ENCODE results near the gene ANKH. TPM values are rescaled to one million over a fixed set of nuclear protein-coding genes. Genes with fewer than 3 reads are reported as not detected.

The ANKH gene
- total RNA-seq, 4 donors from 2014 or later = 33.4 to 49.4 (median 38.0) TPM

DNA sequence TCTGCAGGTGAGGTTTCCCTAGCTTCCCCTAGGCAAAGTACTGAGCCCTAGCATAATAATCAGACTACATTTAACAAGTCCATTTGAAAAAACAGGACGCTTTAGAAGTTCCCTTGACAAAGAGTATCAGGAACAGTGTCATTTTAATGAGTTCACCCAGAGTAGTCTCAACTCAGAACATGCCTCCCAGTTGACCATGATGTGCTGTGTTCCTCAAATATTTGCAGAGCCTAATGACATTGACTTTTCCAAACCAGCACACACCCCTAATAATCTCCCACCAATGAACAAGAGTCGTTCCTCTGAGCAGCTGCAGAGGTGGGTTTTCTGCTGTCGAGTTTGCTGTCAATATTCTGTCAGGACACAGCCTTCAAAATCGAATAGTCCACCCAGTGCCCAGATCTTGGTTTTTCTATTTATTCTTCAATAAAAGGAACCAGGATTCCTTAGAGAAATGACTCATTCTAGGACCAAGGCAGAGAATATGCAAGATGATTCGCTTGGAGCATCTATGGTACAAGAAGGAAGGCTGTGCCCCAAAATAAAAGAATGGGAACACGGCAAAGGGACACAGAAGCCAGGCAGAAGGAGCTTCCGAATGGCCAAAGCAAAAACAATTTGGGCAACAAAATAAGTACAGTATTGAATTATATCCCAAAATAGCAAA lies 149.5 kb downstream of the ANKH start:
- DNase-seq (ENCODE audit: extremely low spot score) = no peak
- intact Hi-C loops (cut with DNase I) = no loop called here
- WGBS = 91% methylated on average over 7 of the region's 7 CpGs

DNA sequence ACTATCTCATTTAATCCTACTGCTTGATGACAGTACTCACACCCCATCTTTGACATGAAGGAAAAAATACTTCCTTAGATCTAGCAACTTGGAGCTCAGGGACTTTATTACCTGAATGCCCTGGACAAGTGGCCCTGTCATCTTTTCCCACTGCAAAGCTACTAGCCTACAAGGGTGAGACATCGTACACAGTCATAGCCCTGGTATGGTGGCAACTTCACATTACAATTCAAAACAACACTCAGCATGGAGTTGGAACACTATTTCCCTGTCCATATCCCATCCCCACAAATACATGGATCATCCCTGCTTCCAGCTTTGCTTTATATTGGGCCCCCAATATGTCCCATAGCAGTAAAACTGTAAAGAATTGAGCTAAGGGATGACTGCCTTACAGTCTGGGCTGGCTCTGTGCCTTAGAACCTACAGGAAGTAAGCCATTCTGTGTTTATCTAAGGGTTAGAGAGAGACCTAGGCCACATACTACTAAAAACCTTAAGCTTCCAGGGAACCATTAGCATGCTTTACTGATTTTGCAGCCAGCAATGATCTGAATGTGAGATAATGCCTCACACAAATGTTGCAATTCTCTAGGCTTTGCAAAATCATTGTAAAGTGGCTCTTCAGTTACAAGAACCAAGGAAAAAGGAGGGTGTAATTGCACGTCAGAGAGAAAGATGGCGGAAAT lies 151.2 kb downstream of the ANKH start:
- intact Hi-C loops (cut with DNase I) = no loop called here
- WGBS = 100% methylated on average over 3 of the region's 3 CpGs

More for the DNA sequence above, 149.5 kb downstream of the ANKH start:
- Histone ChIP-seq H3K36me3 (peaks cover 0 to 34% (median 8%) of the 10 kb centered on the region in 4 donors), H3K27ac (replicated peaks in 1 of 4) (no peak overlapping the region), H3K4me1 (peaks cover under 1 to 11% (median 4%) of the 10 kb centered on the region in 4 donors), H3K4me3 (no peak overlapping the region), H3K9me3 (no peaks in the 10 kb centered on the region), H3K27me3 (no peaks in the 10 kb centered on the region)
- TF ChIP-seq, protein P1, sequence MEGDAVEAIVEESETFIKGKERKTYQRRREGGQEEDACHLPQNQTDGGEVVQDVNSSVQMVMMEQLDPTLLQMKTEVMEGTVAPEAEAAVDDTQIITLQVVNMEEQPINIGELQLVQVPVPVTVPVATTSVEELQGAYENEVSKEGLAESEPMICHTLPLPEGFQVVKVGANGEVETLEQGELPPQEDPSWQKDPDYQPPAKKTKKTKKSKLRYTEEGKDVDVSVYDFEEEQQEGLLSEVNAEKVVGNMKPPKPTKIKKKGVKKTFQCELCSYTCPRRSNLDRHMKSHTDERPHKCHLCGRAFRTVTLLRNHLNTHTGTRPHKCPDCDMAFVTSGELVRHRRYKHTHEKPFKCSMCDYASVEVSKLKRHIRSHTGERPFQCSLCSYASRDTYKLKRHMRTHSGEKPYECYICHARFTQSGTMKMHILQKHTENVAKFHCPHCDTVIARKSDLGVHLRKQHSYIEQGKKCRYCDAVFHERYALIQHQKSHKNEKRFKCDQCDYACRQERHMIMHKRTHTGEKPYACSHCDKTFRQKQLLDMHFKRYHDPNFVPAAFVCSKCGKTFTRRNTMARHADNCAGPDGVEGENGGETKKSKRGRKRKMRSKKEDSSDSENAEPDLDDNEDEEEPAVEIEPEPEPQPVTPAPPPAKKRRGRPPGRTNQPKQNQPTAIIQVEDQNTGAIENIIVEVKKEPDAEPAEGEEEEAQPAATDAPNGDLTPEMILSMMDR (IDR thresholded peaks at IDR 0.05) = no peak
- TF ChIP-seq POLR2A (IDR thresholded peaks at IDR 0.05; ENCODE audit: low read depth) (no peak), EP300 (IDR thresholded peaks at IDR 0.05) (no peak), POLR2AphosphoS5 (IDR thresholded peaks at IDR 0.05) (no peak)

DNA sequence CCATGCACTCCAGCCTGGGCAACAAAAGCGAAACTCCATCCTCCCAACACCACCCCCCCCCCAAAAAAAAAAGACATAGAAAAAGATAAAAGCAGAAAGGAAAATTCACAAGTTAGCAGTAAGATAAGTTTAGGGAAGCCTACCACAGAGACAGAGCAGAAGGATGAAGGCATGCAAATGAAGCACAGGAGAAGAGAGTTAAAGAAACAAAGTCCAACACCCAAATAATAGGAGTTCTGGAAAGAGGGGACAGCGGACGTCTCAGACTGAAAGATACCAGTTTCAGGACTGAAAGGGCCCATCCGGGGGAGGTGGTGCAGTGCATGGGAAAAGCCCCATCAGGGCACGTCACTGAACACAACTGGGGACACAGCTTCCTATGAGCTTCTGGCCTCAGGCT lies 152.8 kb downstream of the ANKH start:
- H3K36me3 ChIP-seq = peaks cover 0 to 51% (median 33%) of the 10 kb centered on the region in 4 donors

More for the DNA sequence above, 151.2 kb downstream of the ANKH start:
- H3K27ac ChIP-seq (replicated peaks in 1 of 4) = no peak overlapping the region
- no peak overlapping the region for H3K4me3 ChIP-seq
- no peaks in the 10 kb centered on the region for H3K4me1 ChIP-seq
- H3K36me3 ChIP-seq = peaks cover 0 to 50% (median 23%) of the 10 kb centered on the region in 4 donors
- DNase-seq (ENCODE audit: extremely low spot score) = no peak
- no peaks in the 10 kb centered on the region for H3K27me3 ChIP-seq
- no peaks in the 10 kb centered on the region for H3K9me3 ChIP-seq
- no peak for TF ChIP-seq EP300 (IDR thresholded peaks at IDR 0.05)
- TF ChIP-seq, protein P1 (IDR thresholded peaks at IDR 0.05) = no peak

DNA sequence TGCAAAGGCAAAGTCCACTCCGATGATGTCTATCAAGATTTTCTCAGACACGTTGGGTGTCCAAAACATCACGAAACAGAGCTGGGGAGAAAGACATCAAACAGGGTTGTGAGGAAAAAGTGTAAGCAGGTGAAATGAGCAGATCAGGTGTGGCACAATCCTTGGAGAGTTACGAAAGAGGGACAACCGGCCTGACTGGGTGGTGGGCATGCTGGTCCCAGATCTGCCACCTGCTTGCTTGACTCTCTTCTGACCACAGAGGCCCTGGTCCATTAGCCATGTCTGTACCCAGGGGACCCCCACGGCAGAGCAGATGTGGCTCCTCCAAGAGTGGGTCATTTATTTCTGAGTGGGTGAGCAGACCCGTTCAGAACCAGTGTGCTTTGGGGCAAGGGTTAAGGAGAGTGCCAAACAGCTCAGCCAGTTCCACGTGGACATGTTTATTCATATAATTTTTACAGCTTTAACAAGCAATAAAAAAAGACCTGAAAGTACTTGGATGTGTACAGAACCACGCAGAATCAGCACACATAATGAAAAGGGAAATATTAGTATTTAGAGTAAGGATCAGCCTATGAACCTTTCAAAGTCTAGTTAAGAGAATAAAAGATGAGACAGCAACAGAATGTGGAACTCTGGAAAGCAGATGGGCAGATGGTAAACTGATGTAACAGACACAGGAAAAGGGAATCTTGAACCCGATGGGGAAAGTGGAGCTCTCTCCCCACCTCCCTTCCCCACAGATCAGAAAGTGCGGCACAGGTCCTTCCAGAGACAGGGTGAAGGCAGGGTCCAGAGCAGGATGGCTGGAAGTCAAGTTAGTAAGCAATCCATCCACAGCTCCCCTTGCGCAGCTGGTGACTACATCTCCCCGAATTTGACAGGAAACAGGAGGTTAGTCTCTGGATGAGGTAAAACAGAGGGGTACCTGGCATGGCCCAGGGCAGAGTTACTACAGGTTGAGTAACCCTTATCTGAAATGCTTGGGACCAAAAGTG lies 154.5 kb downstream of the ANKH start:
- WGBS = 85% methylated on average over 13 of the region's 13 CpGs
- TF ChIP-seq EP300 (IDR thresholded peaks at IDR 0.05) (no peak), POLR2AphosphoS5 (IDR thresholded peaks at IDR 0.05) (no peak), POLR2A (IDR thresholded peaks at IDR 0.05; ENCODE audit: low read depth) (no peak)
- TF ChIP-seq, protein P1 (IDR thresholded peaks at IDR 0.05) = no peak

More for the DNA sequence above, 152.8 kb downstream of the ANKH start:
- Histone ChIP-seq H3K27ac (replicated peaks in 1 of 4) (no peak overlapping the region), H3K27me3 (no peaks in the 10 kb centered on the region), H3K4me3 (no peak overlapping the region), H3K4me1 (no peaks in the 10 kb centered on the region), H3K9me3 (no peaks in the 10 kb centered on the region)
- TF ChIP-seq POLR2A (IDR thresholded peaks at IDR 0.05; ENCODE audit: low read depth) (no peak), EP300 (IDR thresholded peaks at IDR 0.05) (no peak), POLR2AphosphoS5 (IDR thresholded peaks at IDR 0.05) (no peak)
- TF ChIP-seq, protein P1 (IDR thresholded peaks at IDR 0.05) = no peak
- DNase-seq (ENCODE audit: extremely low spot score) = no peak
- intact Hi-C loops (cut with DNase I) = no loop called here
- 94% methylated on average over 5 of the region's 5 CpGs for WGBS

More for the DNA sequence above, 154.5 kb downstream of the ANKH start:
- Histone ChIP-seq H3K27ac (replicated peaks in 1 of 4) (no peak overlapping the region), H3K4me1 (no peaks in the 10 kb centered on the region), H3K27me3 (no peaks in the 10 kb centered on the region), H3K9me3 (no peaks in the 10 kb centered on the region), H3K36me3 (peaks cover 13 to 64% (median 50%) of the 10 kb centered on the region in 4 donors), H3K4me3 (no peak overlapping the region)
- intact Hi-C loops (cut with DNase I) = no loop called here
- no peak for DNase-seq (ENCODE audit: extremely low spot score)
